Endothelial cell of umbilical vein (primary cell): ENCODE results near the gene GBP3. TPM values are rescaled to one million over a fixed set of nuclear protein-coding genes. Genes with fewer than 3 reads are reported as not detected.

Source experiments
- BruUV-seq: library from RNA; stranded (reverse); fragments of 400-500 nt; replicated peaks from 2 replicates; lab custom pipeline; 2021; lab: Mats Ljungman, UMichigan
- CTCF ChIA-PET: fragments of 300-600, 350-600 bp; sonication (Branson Sonifier 250); formaldehyde crosslinking; loops from one replicate; lab custom pipeline; 2021; ENCODE audit warnings: antibody characterized with exemption, inconsistent platforms; lab: Charles Lee
- POLR2A ChIA-PET: fragments of 300-600, 350-600 bp; sonication (Branson Sonifier 250); formaldehyde crosslinking; loops from one replicate; lab custom pipeline; 2021; ENCODE audit warnings: antibody characterized with exemption, inconsistent platforms; lab: Charles Lee
- DNase-seq: peaks from one replicate; pipeline ENCODE4 v3.0.0-alpha.2; 2011; ENCODE audit warnings: low read depth, low spot score
- FAIRE-seq: peaks from 2 replicates; lab custom pipeline; 2011; peaks lifted over from hg19 to GRCh38; lab: Jason Lieb, UNC
- H2AFZ ChIP-seq: 2 replicates; pipeline ENCODE4 v1.6.0; 2012; ENCODE audit warnings: low read depth, low read length, control low read depth, inconsistent platforms
- H3K27ac ChIP-seq: 2 replicates; pipeline ENCODE4 v1.5.1; 2011; ENCODE audit warnings: low read depth, mild to moderate bottlenecking, control low read depth, low read length, moderate library complexity; ENCODE audit not compliant: insufficient read depth
- H3K27me3 ChIP-seq, 2 experiments: 2 replicates each; pipeline versions ENCODE4 v1.6.0 to v1.6.1; 2011; ENCODE audit warnings: low read length in 2 of 2, mixed read lengths in 1 of 2; ENCODE audit not compliant: control insufficient read depth in 2 of 2, insufficient read depth in 2 of 2
- H3K36me3 ChIP-seq, 2 experiments: 2 replicates in 1 of 2; 3 replicates in 1 of 2; pipeline ENCODE4 v1.5.1; 2011; ENCODE audit warnings: low read length in 2 of 2, mild to moderate bottlenecking in 1 of 2, moderate library complexity in 1 of 2; ENCODE audit not compliant: control insufficient read depth in 2 of 2, insufficient read depth in 2 of 2; ENCODE audit errors: extremely low read depth in 1 of 2
- H3K4me1 ChIP-seq: 3 replicates; pipeline ENCODE4 v1.5.1; 2011; ENCODE audit warnings: mild to moderate bottlenecking, low read length; ENCODE audit not compliant: control insufficient read depth, insufficient read depth; ENCODE audit errors: extremely low read depth
- H3K4me2 ChIP-seq: 2 replicates; pipeline ENCODE4 v1.6.1; 2011; ENCODE audit warnings: low read length, control low read depth, mixed read lengths; ENCODE audit not compliant: insufficient read depth
- H3K4me3 ChIP-seq, 3 experiments: fragments of 200-600 bp in 1 of 3; sonication (generic), shearing (Covaris generic) in 1 of 3; replicated peaks in 1 of 3; 2 replicates each; pipeline ENCODE4 v1.5.1; 2011 to 2016; ENCODE audit warnings: control low read depth in 3 of 3, low read length in 3 of 3, mild to moderate bottlenecking in 2 of 3, inconsistent platforms in 1 of 3, low read depth in 1 of 3, moderate library complexity in 1 of 3; ENCODE audit not compliant: insufficient read depth in 1 of 3
- H3K79me2 ChIP-seq: 2 replicates; pipeline ENCODE4 v1.6.0; 2012; ENCODE audit warnings: low read length, inconsistent platforms; ENCODE audit not compliant: control insufficient read depth, insufficient read depth
- H3K9ac ChIP-seq: replicated peaks from 2 replicates; pipeline ENCODE3; 2011; ENCODE audit warnings: low read length, control low read depth; ENCODE audit not compliant: insufficient read depth; ENCODE audit errors: extremely low read depth
- H3K9me1 ChIP-seq: replicated peaks from 3 replicates; pipeline ENCODE4 v1.6.0; 2011; ENCODE audit warnings: mild to moderate bottlenecking, low read length; ENCODE audit not compliant: control insufficient read depth, insufficient read depth; ENCODE audit errors: extremely low read depth
- H3K9me3 ChIP-seq: replicated peaks from 2 replicates; pipeline ENCODE4 v1.5.1; 2012; ENCODE audit warnings: low read length, inconsistent platforms; ENCODE audit not compliant: control insufficient read depth, insufficient read depth
- H4K20me1 ChIP-seq: replicated peaks from 2 replicates; pipeline ENCODE3; 2011; ENCODE audit warnings: mild to moderate bottlenecking, low read length; ENCODE audit not compliant: control insufficient read depth, insufficient read depth; ENCODE audit errors: extremely low read depth
- CTCF ChIP-seq, 2 donors: IDR thresholded peaks; 1 replicate in 1 of 2; 2 replicates in 1 of 2; pipeline ENCODE4 v1.5.1; 2011; ENCODE audit warnings: low read length in 2 of 2, mild to moderate bottlenecking in 2 of 2, moderate library complexity in 2 of 2, control low read depth in 1 of 2, inconsistent platforms in 1 of 2, low read depth in 1 of 2; ENCODE audit not compliant: insufficient read depth in 1 of 2; ENCODE audit errors: extremely low read depth in 1 of 2
- EZH2 ChIP-seq: IDR thresholded peaks from 2 replicates; pipeline ENCODE4 v1.6.1; 2012; ENCODE audit warnings: borderline replicate concordance, low read depth, mild to moderate bottlenecking, moderate library complexity, low read length, inconsistent platforms; ENCODE audit not compliant: severe bottlenecking
- FOS ChIP-seq: IDR thresholded peaks from 2 replicates; pipeline ENCODE4 v1.6.1; 2011; ENCODE audit warnings: mild to moderate bottlenecking, low read length, moderate library complexity, borderline replicate concordance; ENCODE audit not compliant: insufficient read depth
- GATA2 ChIP-seq: IDR thresholded peaks from 2 replicates; pipeline ENCODE4 v1.7.0; 2011; ENCODE audit warnings: low read depth, mild to moderate bottlenecking, moderate library complexity, mixed read lengths, low read length; ENCODE audit not compliant: insufficient read length, insufficient read depth
- JUN ChIP-seq: IDR thresholded peaks from 2 replicates; pipeline ENCODE4 v1.6.1; 2011; ENCODE audit warnings: borderline replicate concordance, low read depth; ENCODE audit not compliant: insufficient read length, insufficient read depth
- MAX ChIP-seq: IDR thresholded peaks from 2 replicates; pipeline ENCODE4 v1.6.1; 2011; ENCODE audit not compliant: insufficient read depth, insufficient read length
- MYC ChIP-seq: IDR thresholded peaks from one replicate; pipeline ENCODE4 v1.6.1; 2011; ENCODE audit warnings: mild to moderate bottlenecking, low read depth, low read length
- POLR2A ChIP-seq: IDR thresholded peaks from 2 replicates; pipeline ENCODE4 v1.6.1; 2012; ENCODE audit warnings: low read depth, mild to moderate bottlenecking, control low read depth, low read length
- POLR2AphosphoS5 ChIP-seq: IDR thresholded peaks from 2 replicates; pipeline ENCODE4 v1.6.1; 2012; ENCODE audit warnings: low read depth, mild to moderate bottlenecking, control low read depth, low read length, moderate library complexity; ENCODE audit not compliant: insufficient read depth
- dilution Hi-C: fragments of 300-500 bp; cut with MboI; formaldehyde crosslinking; loops from one replicate; pipeline ENCODE4 v1.15.0; 2019; ENCODE audit warnings: low sequenced_read_pairs; ENCODE audit not compliant: extremely low pct_ligation_motif_present
- intact Hi-C: fragments of 100-400 bp; cut with micrococcal nuclease; formaldehyde crosslinking; loops from one replicate; pipeline ENCODE4 v1.10.0; 2022
- polyA plus RNA-seq, 4 experiments: library from polyadenylated mRNA; depleted of rRNA in 3 of 4; stranded (reverse) in 3 of 4; unstranded in 1 of 4; fragments of >200 nt; gene quantifications; 2 replicates each; pipeline versions ENCODE4 v1.2.1 to v1.2.3, GENCODE V29; 2011 to 2012; ENCODE audit warnings: missing spikeins in 1 of 4
- total RNA-seq: library from RNA; stranded (reverse); gene quantifications from 2 replicates; pipeline ENCODE4 v1.2.3, GENCODE V29; 2021

Gene GBP3
- total and polyA plus RNA-seq, 2 donors (not counting 3 experiments of a cell fraction or from before 2014, with no cell fraction given), result 5.7 to 7.3 TPM

GRCh38 chr1:89008511-89008910 is 14.2 kb downstream of the GBP3 start:
- Histone ChIP-seq H3K4me1 (no peaks in the 10 kb centered on the region), H3K9ac (no peak overlapping the region), H3K9me3 (no peaks in the 10 kb centered on the region), H3K27me3 (no peaks in the 10 kb centered on the region), H2AFZ (no peak overlapping the region), H3K9me1 (no peaks in the 10 kb centered on the region), H3K4me3 (no peak overlapping the region), H3K4me2 (no peak overlapping the region), H3K36me3 (peaks cover 3 to 18% of the 10 kb centered on the region in 2 experiments), H4K20me1 (no peaks in the 10 kb centered on the region), H3K27ac (no peak overlapping the region), H3K79me2 (no peaks in the 10 kb centered on the region)
- DNase-seq (no peak), FAIRE-seq (no peak)
- intact Hi-C loops (no loop called here), dilution Hi-C loops (no loop called here)
- CTCF ChIA-PET, result no interaction called here
- POLR2A ChIA-PET, result no interaction called here
- BruUV-seq, result no TSS peak
- no peak for TF ChIP-seq FOS
- TF ChIP-seq JUN, result no peak
- TF ChIP-seq GATA2, result no peak
- no peak for TF ChIP-seq EZH2
- TF ChIP-seq MAX, result no peak
- no peak for TF ChIP-seq CTCF (IDR thresholded peaks at IDR 0.05; ENCODE audit: extremely low read depth in 1 of 2, insufficient read depth in 1 of 2, low read depth in 1 of 2, low read length in 2 of 2)
- no peak for TF ChIP-seq MYC
- TF ChIP-seq POLR2A, result no peak
- no peak for TF ChIP-seq POLR2AphosphoS5
